Suprapubic skin (tissue), 4 donors: ENCODE data around the gene POLR2M.

Experiments used
- POLR2A ChIP-seq, 2 donors: fragments of 450-650 bp; IDR thresholded peaks; one replicate each; pipeline ENCODE4 v1.6.1; 2017; ENCODE audit warnings: antibody characterized with exemption in 2 of 2, mild to moderate bottlenecking in 2 of 2, moderate library complexity in 2 of 2
- POLR2AphosphoS5 ChIP-seq, 3 donors: sonication (generic); formaldehyde crosslinking; IDR thresholded peaks; one replicate each; pipeline ENCODE4 v1.6.1; 2017; ENCODE audit warnings: antibody characterized with exemption in 3 of 3
- TF ChIP-seq, protein P1 (sequence below), 2 donors: fragments of 200-600 bp in 1 of 2; fragments of 450-650 bp in 1 of 2; sonication (generic) in 1 of 2; IDR thresholded peaks; one replicate each; pipeline ENCODE4 v1.5.1; 2016 to 2019; ENCODE audit warnings: antibody characterized with exemption in 2 of 2, mild to moderate bottlenecking in 1 of 2, moderate library complexity in 1 of 2

DNA sequence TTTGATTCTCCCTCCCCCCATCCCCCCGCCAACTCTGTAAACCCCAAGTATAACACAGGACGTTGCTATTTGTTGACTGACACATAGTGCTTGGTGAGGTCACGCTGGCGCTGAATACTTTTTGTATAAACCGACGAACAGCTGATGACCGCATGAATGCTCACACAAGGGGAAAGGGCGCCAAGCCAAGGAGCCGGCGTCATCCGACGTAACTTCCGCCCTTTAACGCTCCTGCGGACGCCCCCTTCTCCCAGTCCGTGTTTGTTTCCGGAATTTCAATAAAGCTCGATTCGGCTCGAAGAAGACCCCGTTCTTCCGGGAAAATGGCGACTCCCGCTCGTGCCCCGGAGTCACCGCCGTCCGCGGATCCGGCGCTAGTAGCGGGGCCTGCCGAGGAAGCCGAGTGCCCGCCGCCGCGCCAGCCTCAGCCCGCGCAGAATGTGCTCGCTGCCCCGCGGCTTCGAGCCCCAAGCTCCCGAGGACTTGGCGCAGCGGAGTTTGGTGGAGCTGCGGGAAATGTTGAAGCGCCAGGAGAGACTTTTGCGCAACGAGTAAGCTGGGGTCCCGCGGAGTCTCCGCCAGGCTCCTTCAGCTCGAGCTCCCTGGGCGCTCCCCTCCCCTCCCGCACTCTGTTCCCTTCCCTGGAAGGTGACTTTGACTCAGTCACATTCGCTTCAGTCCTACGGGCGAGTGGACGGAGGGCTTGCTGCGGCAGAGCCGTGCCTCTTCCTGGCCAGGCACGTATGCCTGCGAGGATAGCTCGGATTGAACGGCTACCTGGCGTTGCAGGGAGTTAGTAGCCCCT, at the start of gene POLR2M:
- TF ChIP-seq, protein P1, sequence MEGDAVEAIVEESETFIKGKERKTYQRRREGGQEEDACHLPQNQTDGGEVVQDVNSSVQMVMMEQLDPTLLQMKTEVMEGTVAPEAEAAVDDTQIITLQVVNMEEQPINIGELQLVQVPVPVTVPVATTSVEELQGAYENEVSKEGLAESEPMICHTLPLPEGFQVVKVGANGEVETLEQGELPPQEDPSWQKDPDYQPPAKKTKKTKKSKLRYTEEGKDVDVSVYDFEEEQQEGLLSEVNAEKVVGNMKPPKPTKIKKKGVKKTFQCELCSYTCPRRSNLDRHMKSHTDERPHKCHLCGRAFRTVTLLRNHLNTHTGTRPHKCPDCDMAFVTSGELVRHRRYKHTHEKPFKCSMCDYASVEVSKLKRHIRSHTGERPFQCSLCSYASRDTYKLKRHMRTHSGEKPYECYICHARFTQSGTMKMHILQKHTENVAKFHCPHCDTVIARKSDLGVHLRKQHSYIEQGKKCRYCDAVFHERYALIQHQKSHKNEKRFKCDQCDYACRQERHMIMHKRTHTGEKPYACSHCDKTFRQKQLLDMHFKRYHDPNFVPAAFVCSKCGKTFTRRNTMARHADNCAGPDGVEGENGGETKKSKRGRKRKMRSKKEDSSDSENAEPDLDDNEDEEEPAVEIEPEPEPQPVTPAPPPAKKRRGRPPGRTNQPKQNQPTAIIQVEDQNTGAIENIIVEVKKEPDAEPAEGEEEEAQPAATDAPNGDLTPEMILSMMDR (IDR thresholded peaks at IDR 0.05) = no peak
- peak in 1 of 2 donors; percentile 67 for TF ChIP-seq POLR2A (IDR thresholded peaks at IDR 0.05)
- peak in 1 of 3 donors; percentile 90 for TF ChIP-seq POLR2AphosphoS5 (IDR thresholded peaks at IDR 0.05)
